NCI-H1092 treated with DMSO at 0.1 percent for 48 hours (cell line): Measurements from ENCODE around the gene EHBP1.
"Not testable (repeated sequence)": the region's sequence is repeated elsewhere in the genome, so short reads cannot be mapped to it uniquely, and the experiment has no call there.

ENCODE experiments used
- DNase-seq: peaks from one replicate; lab custom pipeline; 2025; lab: John Stamatoyannopoulos, UW

The EHBP1 gene

DNA sequence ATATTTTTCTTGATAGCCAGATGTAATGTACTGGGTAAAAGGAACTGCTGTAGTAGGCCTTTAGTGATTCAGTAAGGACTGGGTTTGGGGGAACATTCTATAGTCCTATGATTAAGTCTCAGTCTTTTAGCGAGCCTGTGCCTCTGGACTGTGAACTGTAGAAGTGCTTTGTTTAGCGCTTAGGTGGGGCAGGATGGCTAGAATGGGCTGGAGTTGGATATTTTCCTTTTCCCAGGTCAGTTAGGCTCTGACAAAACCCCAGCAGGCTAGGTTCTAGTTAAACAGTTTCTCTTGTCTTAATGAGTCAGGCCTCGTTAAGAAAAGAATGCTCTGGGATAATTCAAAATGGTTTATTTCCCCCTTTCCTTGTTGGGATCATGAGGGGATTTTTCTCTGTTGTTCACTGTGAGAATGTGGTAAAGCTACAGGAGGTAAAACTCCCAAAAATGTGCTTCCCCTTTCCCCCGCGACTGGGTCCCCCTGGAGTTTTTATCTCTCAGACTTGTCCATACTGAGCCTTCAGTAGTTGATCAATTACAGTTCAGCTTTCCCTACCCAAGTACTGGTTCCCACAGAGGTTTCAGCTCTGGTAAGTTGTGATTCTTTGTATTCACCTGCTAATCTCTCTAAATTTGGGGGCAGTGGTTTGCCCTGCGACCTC is 31.5 kb downstream of the EHBP1 start:
- DNase-seq: no peak

DNA sequence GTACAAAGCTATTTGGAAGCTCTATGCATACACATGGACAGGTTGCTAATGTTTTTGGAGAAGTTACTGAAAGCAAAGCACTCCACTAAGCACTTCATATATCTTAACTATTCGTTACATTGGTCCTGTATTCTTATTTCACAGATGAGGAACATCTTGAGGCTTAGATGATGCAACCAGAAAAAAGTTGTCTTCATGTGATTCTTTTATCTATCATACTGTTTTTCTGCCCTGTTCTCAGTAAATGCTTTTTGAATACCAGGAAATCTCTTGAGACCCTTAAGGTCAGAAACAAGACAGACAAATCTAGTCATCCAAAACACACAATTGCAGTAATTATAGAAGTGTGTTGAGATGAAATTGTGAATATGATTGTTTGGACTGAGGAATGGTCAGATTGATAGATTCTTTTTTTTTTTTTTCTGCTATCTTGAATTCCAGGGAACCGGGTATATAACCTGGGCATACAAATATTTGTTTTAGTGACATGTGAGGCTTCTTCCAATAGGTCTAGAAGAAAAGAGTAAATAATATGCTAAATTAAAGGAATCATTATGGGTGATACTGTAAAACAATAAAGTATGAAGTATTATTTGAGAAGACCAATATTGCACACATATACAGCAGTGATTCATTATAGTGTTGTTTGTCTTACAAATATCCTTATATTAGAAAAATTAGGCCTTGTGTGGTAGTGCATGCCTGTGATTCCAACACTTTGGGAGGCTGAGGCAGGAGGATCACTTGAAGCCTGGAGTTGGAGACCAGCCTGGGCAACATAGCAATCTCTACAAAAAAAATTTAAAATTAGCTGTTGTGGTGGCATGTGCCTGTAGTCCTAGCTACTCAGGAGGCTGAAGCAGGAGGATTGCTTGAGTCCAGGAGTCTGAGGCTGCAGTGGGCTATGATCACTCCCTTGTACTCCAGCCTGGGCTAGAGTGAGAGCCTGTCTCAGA is 33.7 kb downstream of the EHBP1 start:
- DNase-seq: no peak

DNA sequence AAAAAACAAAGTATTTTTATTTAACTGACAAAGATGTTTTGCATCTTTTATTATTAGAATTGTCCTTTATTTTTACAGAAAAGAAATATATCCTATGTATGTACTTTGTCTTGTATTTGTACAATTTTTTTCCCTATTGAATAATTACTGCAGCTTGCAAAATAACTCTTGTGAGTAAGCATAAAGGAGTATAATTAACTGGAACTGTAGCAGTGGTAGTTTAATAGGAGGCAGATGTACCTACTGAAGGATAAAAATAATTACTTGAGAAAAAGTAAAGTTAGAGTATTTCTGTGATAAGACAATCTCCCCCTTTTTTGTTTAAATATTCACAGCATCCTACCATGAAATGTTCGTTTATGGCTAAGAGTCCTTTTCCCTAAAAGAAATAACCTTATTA is 34.7 kb downstream of the EHBP1 start:
- DNase-seq: no peak

DNA sequence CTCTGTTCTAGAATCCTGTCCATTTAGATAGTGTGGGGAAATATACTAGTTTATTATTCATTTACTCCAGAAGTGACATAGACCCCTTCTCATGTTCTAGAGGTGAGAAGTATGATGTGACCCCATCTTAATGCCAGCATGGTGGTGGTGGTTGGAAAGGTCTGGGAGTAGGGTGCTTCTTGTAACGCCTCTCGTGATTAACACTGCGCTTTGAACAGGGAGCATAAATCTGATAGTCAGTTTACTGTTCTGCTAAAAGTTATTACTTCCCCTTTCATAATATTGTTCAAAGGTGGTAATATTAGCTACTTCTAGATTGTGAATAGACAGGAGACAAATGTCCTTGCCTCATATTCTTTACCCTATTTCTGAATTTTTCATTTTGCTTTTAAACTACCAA is 35.6 kb downstream of the EHBP1 start:
- DNase-seq: no peak

DNA sequence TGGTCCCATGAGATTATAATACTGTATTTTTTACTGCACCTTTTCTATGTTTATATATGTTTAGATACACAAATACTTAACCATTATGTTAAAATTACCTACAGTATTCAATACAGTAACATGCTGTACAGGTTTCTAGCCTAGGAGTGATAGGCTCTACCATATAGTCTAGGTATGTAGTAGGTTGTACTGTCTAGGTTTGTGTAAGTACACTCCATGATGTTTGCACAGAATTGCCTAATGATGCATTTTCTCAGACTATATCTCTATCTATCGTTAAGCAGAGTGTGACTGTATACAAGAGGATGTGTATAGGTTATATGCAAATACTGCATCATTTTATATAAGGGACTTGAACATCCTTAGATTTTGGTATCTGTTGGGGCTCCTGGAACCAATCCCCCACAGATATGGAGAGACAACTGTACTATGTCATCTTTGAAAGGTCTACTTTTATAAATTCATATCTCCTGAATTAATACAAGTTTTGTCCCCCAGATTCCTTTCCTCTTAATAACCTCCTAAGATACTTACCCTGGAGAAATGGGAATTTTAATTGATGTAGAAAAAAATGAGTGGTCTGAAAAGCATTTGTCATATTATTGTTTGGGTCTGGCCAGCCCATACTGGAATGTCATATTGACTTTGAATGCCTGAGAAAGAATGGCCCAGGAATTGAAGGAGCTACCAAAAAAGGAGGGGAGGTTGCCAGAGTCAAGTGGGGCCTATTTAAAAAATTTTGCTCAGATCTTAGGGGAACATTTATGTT is 36.6 kb downstream of the EHBP1 start:
- DNase-seq: no peak

DNA sequence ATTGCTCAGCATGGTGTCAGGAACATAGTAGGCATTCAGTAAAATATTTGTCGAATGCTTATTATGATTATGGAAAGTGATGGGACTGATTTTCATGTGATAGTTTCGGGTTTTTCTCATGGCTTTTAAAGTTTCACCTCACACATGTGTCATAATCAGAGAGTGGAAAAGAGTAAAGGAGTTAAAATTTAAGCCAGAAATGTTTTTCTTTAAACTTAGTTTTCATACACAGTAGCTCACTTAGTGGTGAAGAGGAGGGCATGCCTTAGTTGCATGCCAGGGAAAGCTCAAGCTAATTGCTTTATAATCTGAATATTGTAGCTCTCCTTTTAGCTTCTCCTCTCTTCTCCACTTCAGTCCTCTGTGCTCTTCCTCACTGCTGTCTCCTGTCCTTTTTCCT is 38.0 kb downstream of the EHBP1 start:
- no peak for DNase-seq

DNA sequence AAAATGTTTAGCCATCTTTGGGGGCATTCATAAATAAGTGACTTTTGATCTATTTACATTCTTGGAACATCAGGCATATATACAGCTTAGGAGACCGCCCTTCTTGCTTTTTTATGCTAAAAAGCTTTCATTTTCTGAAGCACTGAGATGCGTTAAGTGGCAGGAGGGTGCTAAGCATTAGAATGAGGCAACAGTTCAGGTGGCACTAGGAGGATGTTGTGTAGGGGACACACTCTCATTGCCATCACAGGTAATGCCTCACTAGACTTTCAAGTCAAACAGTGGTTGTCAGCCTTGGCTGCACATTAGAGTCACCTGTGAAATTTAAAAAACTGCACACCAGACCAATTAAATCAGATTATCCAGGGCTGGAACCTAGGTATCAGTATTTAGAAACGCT is 39.1 kb downstream of the EHBP1 start:
- DNase-seq: no peak

DNA sequence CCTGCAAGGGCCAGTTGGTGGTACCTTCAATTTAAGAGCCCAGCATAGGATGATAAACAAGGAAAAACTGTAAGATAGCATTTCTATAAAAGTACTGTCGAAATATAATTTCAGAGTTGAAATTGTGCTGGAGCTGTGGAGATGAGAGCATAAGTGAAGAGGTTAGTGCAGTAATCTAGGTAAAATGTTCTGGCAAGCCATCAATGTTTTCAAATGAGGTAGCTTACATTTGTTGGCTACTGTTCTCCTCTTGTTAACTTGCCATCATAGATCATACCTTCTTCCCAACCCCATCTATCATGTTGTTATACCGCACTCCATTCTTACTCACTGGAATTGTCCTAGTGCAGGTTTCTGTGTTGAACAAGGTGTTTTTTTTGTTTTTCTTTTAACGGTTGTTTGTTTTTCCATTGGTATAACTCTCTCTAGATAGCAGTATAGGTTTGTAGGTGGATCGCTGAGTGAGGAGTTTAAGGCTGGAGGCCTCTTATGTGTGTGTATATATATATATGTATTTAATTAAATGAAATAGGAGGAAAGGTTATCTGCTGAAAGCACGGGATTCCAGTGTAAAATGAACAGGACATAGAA is 40.5 kb downstream of the EHBP1 start:
- no peak for DNase-seq

DNA sequence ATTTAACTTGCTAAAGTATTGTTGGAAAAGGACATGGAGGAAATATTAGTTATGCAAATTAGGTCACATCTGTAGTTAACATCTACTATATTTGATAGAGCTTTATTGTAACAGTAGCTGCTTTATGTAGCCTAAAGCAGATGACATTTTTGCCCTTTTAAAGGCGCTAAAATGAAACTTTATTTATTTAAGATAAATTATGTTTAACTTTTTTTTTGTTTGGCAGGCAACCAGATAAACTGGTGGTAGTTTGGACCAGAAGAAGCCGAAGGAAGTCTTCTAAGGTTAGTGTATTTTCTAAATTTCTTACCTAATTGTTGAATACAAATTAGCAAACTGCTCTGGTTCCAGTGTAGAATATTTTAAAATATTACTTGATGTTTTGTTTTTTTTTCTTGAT is 41.7 kb downstream of the EHBP1 start:
- DNase-seq: no peak

DNA sequence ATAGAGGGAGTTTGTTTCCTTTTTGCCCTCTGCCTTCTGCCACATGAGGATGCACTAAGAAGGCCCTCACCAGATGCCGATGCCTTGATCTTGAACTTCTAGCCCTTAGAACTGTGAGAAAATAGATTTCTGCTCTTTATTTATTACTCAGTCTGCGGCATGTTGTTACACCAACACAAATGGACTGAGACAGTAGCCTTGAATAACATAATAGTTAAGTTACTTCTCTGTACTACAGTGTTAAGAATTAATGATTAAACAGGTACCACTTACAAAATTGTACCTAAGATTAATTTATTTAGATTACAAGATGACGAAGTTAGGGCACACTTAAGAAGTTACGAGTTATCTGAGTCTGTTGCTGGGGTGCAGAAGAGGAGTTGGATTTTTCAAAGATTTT is 42.4 kb downstream of the EHBP1 start:
- no peak for DNase-seq

DNA sequence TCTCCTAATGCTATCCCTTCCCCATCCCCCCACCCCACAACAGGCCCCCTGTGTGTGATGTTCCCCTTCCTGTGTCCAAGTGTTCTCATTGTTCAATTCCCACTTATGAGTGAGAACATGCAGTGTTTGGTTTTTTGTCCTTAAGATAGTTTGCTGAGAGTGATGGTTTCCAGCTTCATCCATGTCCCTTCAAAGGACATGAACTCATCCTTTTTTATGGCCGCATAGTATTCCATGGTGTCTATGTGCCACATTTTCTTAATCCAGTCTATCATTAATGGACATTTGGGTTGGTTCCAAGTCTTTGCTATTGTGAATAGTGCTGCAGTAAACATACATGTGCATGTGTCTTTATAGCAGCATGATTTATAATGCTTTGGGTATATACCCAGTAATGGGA is 43.6 kb downstream of the EHBP1 start:
- not testable (repeated sequence) for DNase-seq

DNA sequence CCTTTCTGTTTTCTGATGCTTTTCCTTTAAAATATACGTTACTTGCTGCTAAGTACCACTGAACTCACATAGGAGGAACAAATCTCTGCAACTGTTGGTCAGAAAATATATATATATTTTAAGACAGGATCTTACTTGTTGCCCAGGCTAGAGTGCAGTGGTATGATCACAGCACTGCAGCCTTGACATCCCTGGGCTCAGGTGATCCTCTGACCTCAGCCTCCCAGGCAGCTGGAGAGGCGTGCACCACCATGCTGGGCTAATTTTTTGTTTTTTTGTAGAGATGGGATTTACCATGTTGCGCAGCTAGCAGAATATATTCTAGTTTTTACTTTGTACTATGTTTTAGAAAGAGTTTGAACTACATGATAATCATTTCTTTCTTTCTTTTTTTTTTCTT is 51.5 kb downstream of the EHBP1 start:
- DNase-seq: no peak

DNA sequence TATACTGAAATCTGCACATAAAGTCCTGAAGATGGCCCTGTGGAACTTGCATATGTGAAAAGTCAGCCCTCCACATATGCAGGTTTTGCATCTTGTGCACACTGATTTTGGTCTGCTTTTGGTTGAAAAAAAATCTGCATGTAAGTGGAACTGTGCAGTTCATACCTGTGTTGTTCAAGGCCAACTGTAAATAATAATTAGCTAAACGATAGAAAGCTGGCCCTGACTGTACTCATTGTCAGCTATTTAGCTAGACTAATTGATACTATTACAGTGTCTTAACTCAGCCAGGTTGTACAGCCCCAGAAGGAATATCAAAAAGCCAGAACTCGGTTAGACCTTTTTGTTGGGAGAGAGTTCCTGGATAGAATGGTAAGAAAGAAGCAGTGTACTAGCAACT is 54.5 kb downstream of the EHBP1 start:
- DNase-seq: no peak

DNA sequence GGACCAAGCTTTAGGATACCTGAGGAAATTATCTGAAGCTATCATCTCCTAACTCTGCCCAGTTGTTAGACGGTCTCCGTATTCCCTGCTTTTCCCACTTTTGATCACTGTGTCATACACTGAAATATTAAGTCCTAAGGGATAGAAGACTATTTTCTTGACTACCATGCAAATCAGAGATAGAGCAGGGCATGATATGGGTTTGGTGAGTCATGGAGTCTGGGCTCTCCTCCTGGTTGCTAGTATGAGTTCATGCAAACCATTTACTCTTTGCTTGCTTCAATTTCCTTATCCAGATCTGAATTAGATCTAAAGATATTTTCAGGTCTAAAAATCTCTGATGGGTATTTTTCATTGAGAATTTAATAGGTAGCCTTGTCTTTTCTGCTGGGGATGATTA is 55.0 kb downstream of the EHBP1 start:
- DNase-seq: no peak

DNA sequence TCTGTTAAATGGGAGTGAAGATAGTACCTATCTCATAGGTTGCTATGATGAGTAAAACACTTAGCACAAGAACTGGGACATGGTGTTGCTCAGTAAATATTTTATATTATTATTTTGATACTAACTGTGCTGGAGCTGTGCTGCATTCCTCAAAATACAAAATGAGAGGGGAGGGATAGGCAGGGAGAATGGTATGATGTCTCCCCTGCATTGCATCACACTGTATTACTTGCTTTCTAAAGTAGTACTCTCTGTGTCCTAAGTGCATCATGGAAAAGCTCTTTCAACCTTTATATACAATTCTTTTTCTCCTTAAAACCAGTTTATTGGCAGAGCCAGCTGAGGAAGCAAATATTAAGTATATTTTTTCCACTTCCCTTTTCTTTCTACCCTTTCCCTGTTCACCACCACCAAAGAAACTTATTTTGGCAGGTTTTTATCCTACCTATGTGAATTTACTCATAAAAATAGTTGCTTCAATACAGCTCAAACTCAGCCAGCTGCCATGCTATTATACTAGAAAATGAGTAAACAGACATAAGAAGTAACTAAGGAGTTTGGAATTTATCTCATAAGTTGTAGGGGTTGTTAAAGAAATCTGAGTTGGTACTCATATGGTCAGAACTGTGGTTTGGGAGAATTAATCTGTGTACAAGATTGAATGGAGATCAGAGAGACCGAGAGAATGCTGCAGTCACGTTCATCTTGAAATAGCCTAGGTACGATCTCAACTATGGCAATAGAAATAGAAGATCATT is 60.3 kb downstream of the EHBP1 start:
- DNase-seq: no peak

DNA sequence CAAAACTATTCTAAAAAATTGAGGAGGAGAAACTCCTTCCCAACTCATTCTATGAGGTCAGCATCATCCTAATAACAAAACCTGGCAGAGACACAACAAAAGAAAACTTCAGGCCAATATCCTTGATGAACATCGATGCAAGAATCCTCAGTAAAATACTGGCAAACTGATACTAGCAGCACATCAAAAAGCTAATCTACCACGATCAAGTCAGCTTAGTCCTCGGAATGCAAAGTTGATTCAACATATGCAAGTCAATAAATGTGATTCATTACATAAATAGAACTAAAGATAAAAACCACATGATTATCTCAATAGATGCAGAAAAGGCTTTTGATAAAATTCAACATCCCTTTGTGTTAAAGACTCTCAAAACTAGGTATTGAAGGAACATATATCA is 63.1 kb downstream of the EHBP1 start:
- DNase-seq: no peak

DNA sequence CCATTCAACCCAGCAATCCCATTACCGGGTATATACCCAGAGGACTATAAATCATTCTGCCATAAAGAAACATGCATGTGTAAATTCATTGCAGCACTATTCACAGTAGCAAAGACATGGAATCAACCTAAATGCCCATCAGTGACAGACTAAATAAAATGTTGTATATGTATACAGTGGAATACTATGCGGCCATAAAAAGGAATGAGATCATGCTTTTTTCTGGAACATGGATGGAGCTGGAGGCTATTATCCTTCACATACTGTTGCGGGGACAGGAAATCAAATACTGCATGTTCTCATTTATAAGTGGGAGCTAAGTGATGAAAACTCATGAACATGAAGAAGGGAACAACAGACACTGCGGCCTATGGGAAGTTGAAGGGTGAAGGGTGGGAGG is 65.1 kb downstream of the EHBP1 start:
- no peak for DNase-seq

DNA sequence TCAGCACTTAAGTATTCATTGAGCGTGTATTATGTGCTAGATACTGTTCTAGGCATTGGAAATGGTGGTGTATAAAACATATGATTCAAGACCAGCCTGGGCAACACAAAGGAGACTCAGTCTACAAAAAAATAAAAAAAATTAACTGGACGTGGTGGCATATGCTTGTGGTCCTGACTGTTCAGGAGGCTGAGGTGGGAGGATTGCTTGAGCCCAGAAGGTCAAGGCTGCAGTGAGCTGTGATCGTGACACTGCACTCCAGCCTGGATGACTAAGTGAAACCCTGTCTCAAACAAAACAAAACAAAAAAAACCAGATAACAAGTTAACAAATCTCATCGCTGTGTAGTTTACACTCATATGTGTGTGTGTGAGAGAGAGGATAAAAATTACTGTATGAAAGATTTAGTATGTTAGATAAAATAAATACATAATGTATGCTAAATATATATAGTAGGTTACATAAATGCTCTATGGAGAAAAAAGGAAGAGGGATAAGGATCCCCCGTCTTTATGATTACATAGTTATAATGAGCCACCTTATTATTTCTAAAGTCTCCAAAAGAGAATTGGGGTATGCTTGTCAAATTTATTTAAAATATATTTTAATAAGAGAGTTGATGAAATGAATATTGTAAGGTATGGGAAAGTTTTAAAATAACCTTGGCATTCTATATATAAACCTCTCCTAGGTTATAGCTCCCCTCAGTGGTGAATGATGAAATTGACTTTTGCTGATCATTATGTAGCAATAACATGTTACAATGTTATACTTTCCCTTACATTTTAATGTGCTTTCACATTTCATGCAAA is 69.2 kb downstream of the EHBP1 start:
- DNase-seq: peak; percentile 11

DNA sequence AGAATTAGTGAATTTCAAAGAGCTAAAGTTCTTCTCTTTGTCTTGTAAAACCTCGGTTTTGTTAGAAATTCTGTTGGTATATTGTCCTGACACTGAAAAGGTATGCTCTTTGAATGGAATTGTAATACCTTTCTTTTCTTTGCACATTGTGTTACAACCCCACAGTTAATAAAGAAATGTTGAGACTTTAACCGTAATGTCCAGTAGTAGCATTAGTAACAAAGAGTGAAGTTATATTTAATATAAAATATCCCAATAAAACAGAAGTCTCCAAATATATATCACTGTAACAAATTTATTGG is 69.8 kb downstream of the EHBP1 start:
- no peak for DNase-seq

DNA sequence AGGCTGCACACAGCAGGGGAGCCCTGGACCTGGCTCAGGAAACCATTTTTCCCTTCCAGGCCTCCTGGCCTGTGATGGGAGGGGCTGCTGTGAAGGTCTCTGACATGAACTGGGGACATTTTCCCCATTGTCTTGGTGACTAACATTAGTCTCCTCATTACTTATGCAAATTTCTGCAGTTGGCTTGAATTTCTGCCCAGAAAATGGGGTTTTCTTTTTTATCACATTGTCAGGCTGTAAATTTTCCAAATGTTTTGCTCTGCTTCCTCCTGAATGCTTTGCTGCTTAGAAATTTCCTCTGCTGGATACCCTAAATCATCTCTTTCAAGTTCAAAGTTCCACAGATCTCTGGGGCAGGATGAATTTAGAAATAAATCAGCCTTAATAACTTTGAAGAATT is 78.2 kb downstream of the EHBP1 start:
- no peak for DNase-seq

DNA sequence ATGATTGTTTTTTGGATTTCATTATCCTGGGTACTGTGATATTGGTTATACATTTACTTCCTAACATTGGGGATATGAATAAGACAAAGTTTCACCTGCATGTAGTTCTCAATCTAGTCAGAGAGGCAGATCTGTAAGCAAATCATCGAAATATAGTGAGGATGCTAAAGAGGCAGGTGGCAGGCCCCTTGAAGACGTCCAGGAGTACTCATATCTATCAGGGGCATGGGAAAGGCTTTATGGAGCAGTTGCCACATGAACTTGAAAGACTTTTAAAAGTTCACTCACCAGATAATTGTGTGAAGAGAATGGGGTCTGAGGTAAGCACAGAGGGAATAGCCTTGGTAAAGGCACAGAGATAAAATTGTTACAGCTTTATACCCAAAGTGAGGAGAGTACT is 78.8 kb downstream of the EHBP1 start:
- no peak for DNase-seq
